NT2/D1 (cell line): ENCODE measurements around the gene C10orf90.

Source experiments
- DNase-seq: peaks from one replicate; pipeline ENCODE4 v3.0.0-alpha.2; 2011; ENCODE audit warnings: low read depth, low spot score
- H3K27me3 ChIP-seq: 2 replicates; pipeline ENCODE4 v1.6.0; 2011; ENCODE audit warnings: mild to moderate bottlenecking; ENCODE audit not compliant: insufficient read length, insufficient read depth
- H3K36me3 ChIP-seq: 2 replicates; pipeline ENCODE4 v1.6.1; 2011; ENCODE audit warnings: mild to moderate bottlenecking, low read length, mixed read lengths; ENCODE audit not compliant: insufficient read depth, insufficient read length
- H3K4me1 ChIP-seq: 2 replicates; pipeline ENCODE4 v1.5.1; 2011; ENCODE audit not compliant: insufficient read depth, insufficient read length
- H3K4me3 ChIP-seq: 2 replicates; pipeline ENCODE4 v1.5.1; 2011; ENCODE audit warnings: low read depth; ENCODE audit not compliant: insufficient read length
- H3K9ac ChIP-seq: 2 replicates; pipeline ENCODE4 v1.6.0; 2011; ENCODE audit warnings: low read depth; ENCODE audit not compliant: insufficient read length
- H3K9me3 ChIP-seq: 2 replicates; pipeline ENCODE4 v1.5.1; 2011; ENCODE audit warnings: mild to moderate bottlenecking, low read length; ENCODE audit not compliant: insufficient read depth
- SUZ12 ChIP-seq: IDR thresholded peaks from 2 replicates; pipeline ENCODE4 v1.6.1; 2011; ENCODE audit not compliant: insufficient read length, insufficient read depth; ENCODE audit errors: extremely low read depth
- YY1 ChIP-seq: IDR thresholded peaks from 2 replicates; pipeline ENCODE4 v1.6.1; 2011; ENCODE audit not compliant: insufficient read length, insufficient read depth
- ZNF274 ChIP-seq: IDR thresholded peaks from 2 replicates; pipeline ENCODE4 v1.6.1; 2011; ENCODE audit warnings: mild to moderate bottlenecking, low read depth, low read length

The C10orf90 gene

GRCh38 chr10:126583552-126584200, 86.8 kb downstream of the C10orf90 start:
- no peaks in the 10 kb centered on the region for H3K27me3 ChIP-seq
- DNase-seq: no peak
- TF ChIP-seq ZNF274 (no peak), YY1 (no peak), SUZ12 (no peak)

DNA sequence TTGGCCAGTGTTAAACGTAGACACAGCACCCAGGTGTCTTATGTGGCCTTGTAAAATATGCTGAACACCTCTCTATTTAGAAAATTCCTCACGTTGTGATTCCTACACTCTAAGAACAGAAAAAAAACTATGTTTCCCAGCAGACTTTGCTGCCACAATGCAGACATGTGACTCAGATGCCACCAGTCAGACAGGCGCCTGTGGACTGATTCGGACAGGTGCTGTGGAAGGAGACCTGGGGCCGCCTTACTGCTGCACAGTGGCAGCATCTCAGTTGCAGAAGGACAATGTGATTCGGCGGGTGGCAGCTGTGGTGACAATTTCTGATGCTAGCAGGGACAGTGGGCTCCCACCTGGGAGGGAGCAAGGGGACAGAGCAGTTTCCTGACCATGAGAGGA, 88.8 kb downstream of the C10orf90 start:
- TF ChIP-seq ZNF274: no peak
- TF ChIP-seq YY1: no peak
- no peak for TF ChIP-seq SUZ12
- no peak overlapping the region for H3K4me3 ChIP-seq
- no peak for DNase-seq
- H3K9me3 ChIP-seq: no peaks in the 10 kb centered on the region; the same call in 1 of the 2 replicates
- H3K36me3 ChIP-seq: no peaks in the 10 kb centered on the region
- no peaks in the 10 kb centered on the region for H3K4me1 ChIP-seq
- H3K9ac ChIP-seq: no peak overlapping the region
- no peaks in the 10 kb centered on the region for H3K27me3 ChIP-seq

More at GRCh38 chr10:126583552-126584200, 86.8 kb downstream of the C10orf90 start:
- no peak overlapping the region for H3K4me3 ChIP-seq
- H3K4me1 ChIP-seq: no peaks in the 10 kb centered on the region
- no peaks in the 10 kb centered on the region for H3K9me3 ChIP-seq
- H3K36me3 ChIP-seq: no peaks in the 10 kb centered on the region
- H3K9ac ChIP-seq: no peak overlapping the region

- DNase-seq: no peak
- Histone ChIP-seq H3K27me3 (no peaks in the 10 kb centered on the region), H3K9ac (no peak overlapping the region), H3K4me3 (no peak overlapping the region), H3K9me3 (no peaks in the 10 kb centered on the region; the same call in 1 of the 2 replicates), H3K36me3 (no peaks in the 10 kb centered on the region), H3K4me1 (no peaks in the 10 kb centered on the region)
- TF ChIP-seq SUZ12: no peak
- TF ChIP-seq YY1: no peak
- TF ChIP-seq ZNF274: no peak
These were observed 89.4 kb downstream of the C10orf90 start for GRCh38 chr10:126580873-126581647.

DNA sequence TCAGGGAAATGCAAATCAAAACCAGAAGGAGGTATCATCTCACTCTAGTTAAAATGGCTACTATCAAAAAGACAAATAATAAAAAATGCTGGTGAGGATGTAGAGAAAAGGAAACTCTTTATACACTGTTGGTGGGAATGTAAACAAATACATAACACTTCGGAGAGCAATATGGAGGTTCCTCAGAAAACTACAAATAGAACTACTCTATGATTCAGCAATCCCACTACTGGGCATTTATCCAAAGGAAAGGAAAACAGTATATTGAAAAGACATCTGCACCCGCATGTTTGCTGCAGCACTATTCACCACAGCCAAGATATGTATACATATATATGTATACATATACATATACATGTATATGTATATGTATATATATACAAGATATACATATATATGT, 94.2 kb downstream of the C10orf90 start:
- Histone ChIP-seq H3K9me3 (no peaks in the 10 kb centered on the region; the same call in 1 of the 2 replicates), H3K36me3 (no peaks in the 10 kb centered on the region), H3K9ac (no peak overlapping the region), H3K4me1 (no peaks in the 10 kb centered on the region), H3K27me3 (no peaks in the 10 kb centered on the region), H3K4me3 (no peak overlapping the region)
- no peak for DNase-seq
- no peak for TF ChIP-seq ZNF274
- TF ChIP-seq SUZ12: no peak
- no peak for TF ChIP-seq YY1

DNA sequence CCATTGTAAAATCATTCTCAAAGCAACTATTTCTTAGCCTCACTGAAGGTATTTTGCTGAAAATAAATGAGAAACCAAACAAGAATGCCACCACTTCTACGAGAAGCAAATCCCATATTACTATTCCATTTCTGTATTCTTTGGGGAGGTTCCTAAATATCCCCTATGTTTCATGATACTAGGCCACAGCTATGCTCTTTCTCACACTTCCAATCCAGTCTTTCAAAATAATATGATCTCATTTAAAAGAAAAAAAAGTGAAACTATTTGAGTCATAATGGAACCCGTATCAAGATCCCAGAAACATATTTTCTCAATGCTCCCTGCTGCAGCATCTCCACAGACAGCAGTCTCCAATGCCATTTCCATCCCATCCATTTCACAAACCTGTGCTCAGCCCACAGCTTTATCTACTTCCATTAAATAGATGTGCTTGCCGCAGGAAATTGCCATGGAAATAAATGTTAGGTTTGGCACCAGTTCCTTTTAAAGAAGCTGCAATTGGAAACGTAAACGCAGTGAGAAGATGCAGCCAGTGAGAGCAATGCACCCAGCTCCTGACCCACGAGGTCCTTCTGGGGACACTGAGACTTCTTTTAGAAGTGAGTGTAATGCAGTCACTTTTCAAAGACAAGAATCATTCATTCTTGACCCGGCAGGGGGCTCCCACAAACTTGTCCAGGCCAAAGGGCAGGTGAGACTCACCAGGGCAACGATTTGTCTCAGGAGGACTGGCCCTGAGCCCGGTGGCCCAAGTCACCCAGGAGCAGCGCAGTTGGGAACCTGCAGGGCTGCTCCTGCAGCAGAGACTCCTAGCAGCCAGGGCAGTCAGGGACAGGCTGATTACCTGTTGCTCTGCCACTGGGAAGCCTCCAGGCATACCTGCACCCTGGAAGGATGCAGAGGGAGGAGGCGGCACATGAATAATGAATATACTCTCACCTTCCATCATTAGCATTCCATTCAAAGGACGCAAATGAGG, 99.6 kb downstream of the C10orf90 start:
- no peak for TF ChIP-seq SUZ12
- no peak for TF ChIP-seq YY1
- no peak for TF ChIP-seq ZNF274
- H3K4me3 ChIP-seq: no peak overlapping the region
- no peaks in the 10 kb centered on the region for H3K36me3 ChIP-seq
- no peak overlapping the region for H3K9ac ChIP-seq
- H3K27me3 ChIP-seq: no peaks in the 10 kb centered on the region
- H3K9me3 ChIP-seq: peaks cover 12% of the 10 kb centered on the region; the same call in 1 of the 2 replicates
- H3K4me1 ChIP-seq: peaks cover 2% of the 10 kb centered on the region
- no peak for DNase-seq

GRCh38 chr10:126570245-126570570, 100.3 kb downstream of the C10orf90 start:
- H3K27me3 ChIP-seq: no peaks in the 10 kb centered on the region
- H3K9ac ChIP-seq: no peak overlapping the region
- peaks cover 2% of the 10 kb centered on the region for H3K4me1 ChIP-seq
- TF ChIP-seq ZNF274 (no peak), SUZ12 (no peak), YY1 (no peak)
- H3K36me3 ChIP-seq: no peaks in the 10 kb centered on the region
- H3K9me3 ChIP-seq: peaks cover 17% of the 10 kb centered on the region; the same call in 1 of the 2 replicates
- H3K4me3 ChIP-seq: no peak overlapping the region
- no peak for DNase-seq
